G401 (cell line): ENCODE data around the gene LTB. TPM values are rescaled to one million over a fixed set of nuclear protein-coding genes. Genes with fewer than 3 reads are reported as not detected.
"Not testable (repeated sequence)": the region's sequence is repeated elsewhere in the genome, so short reads cannot be mapped to it uniquely, and the experiment has no call there.

Source experiments
- DNase-seq: peaks from one replicate; pipeline ENCODE4 v3.0.0-alpha.2; 2015; ENCODE audit warnings: low spot score
- in situ Hi-C: cut with HindIII; loops from 2 replicates; pipeline ENCODE4 v1.10.0; 2016; ENCODE audit warnings: low sequenced_read_pairs, mixed read lengths
- total RNA-seq: library from RNA; depleted of rRNA; stranded (reverse); fragments of >200 nt; shearing (Covaris generic); gene quantifications from 2 replicates; pipeline ENCODE4 v1.2.3, GENCODE V29; 2014

Gene LTB
- total RNA-seq, 1 experiment from 2014 or later: 0.51 TPM

- in situ Hi-C loops: no loop called here
- DNase-seq: no peak
These were observed 28.7 kb upstream of the LTB start for GRCh38 chr6:31610968-31611367.

- in situ Hi-C loops: no loop called here
- no peak for DNase-seq
These were observed 27.5 kb upstream of the LTB start for GRCh38 chr6:31609519-31610406.

GRCh38 chr6:31607317-31607716 is 25.1 kb upstream of the LTB start:
- no peak for DNase-seq
- in situ Hi-C loops: no loop called here

- in situ Hi-C loops: no loop called here
- no peak for DNase-seq
These were observed 14.8 kb upstream of the LTB start for GRCh38 chr6:31597006-31597405.

- DNase-seq: no peak
- in situ Hi-C loops: no loop called here
These were observed 10.2 kb upstream of the LTB start for GRCh38 chr6:31592396-31592771.

- DNase-seq, in situ Hi-C loops: not testable (repeated sequence)
These were observed 8.5 kb upstream of the LTB start for GRCh38 chr6:31590691-31591090.

GRCh38 chr6:31588871-31589650 is 6.8 kb upstream of the LTB start:
- in situ Hi-C loops: no loop called here
- DNase-seq: no peak

- no peak for DNase-seq
- in situ Hi-C loops: no loop called here
These were observed 5.9 kb upstream of the LTB start for GRCh38 chr6:31587791-31588777.

GRCh38 chr6:31586599-31587281 is 4.5 kb upstream of the LTB start:
- in situ Hi-C loops: no loop called here
- DNase-seq: no peak

GRCh38 chr6:31586008-31586407 is 3.8 kb upstream of the LTB start, which contains the start of gene LST1:
LST1 (plus strand) TSS chr6:31586277; CDS start chr6:31587300, 1,023 bp downstream.
- no peak for DNase-seq
- in situ Hi-C loops: no loop called here

GRCh38 chr6:31585491-31585890 is 3.3 kb upstream of the LTB start:
- DNase-seq: no peak
- in situ Hi-C loops: no loop called here

- in situ Hi-C loops: loop anchor here (5.0 kb wide), 1 partner anchor 39 kb away; the partner anchor contains the start of gene DDX39B
- peak; percentile 44 for DNase-seq
These were observed 592 bp downstream of the LTB start for GRCh38 chr6:31581434-31582229.

GRCh38 chr6:31580807-31581433 is 1.3 kb downstream of the LTB start:
- DNase-seq: peak; percentile 79
- in situ Hi-C loops: loop anchor here (5.0 kb wide), 1 partner anchor 39 kb away; the partner anchor contains the start of gene DDX39B

GRCh38 chr6:31580438-31580740 is 1.8 kb downstream of the LTB start:
- no peak for DNase-seq
- in situ Hi-C loops: loop anchor here (5.0 kb wide), 1 partner anchor 38 kb away; the partner anchor contains the start of gene DDX39B

GRCh38 chr6:31579546-31580437 is 2.4 kb downstream of the LTB start:
- no peak for DNase-seq
- in situ Hi-C loops: loop anchor here (5.0 kb wide), 1 partner anchor 37 kb away; the partner anchor contains the start of gene DDX39B

GRCh38 chr6:31579119-31579505 is 3.1 kb downstream of the LTB start:
- in situ Hi-C loops: no loop called here
- DNase-seq: no peak
